Measurements from ENCODE around the gene JAK1.

GRCh38 chr1:64890699-64891447 is 75.5 kb downstream of the JAK1 start:
- TF ChIP-seq, protein P1, sequence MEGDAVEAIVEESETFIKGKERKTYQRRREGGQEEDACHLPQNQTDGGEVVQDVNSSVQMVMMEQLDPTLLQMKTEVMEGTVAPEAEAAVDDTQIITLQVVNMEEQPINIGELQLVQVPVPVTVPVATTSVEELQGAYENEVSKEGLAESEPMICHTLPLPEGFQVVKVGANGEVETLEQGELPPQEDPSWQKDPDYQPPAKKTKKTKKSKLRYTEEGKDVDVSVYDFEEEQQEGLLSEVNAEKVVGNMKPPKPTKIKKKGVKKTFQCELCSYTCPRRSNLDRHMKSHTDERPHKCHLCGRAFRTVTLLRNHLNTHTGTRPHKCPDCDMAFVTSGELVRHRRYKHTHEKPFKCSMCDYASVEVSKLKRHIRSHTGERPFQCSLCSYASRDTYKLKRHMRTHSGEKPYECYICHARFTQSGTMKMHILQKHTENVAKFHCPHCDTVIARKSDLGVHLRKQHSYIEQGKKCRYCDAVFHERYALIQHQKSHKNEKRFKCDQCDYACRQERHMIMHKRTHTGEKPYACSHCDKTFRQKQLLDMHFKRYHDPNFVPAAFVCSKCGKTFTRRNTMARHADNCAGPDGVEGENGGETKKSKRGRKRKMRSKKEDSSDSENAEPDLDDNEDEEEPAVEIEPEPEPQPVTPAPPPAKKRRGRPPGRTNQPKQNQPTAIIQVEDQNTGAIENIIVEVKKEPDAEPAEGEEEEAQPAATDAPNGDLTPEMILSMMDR (IDR thresholded peaks at IDR 0.05) = no peak
- TF ChIP-seq POLR2A (IDR thresholded peaks at IDR 0.05) = no peak
